ENCODE results near the gene NFATC1. TPM values are rescaled to one million over a fixed set of nuclear protein-coding genes. Genes with fewer than 3 reads are reported as not detected.

The NFATC1 gene
- total RNA-seq, 4 donors from 2014 or later = 0.79 to 4.8 (median 2.6) TPM

- H3K27ac ChIP-seq = no peak overlapping the region
- no peak for DNase-seq
- H3K27me3 ChIP-seq = no peaks in the 10 kb centered on the region
- peaks cover 0 to 25% (median 0%) of the 10 kb centered on the region in 3 donors for H3K36me3 ChIP-seq
- WGBS, 2 donors = 70 to 81% methylated on average over 12 to 14 of the region's 18 CpGs
- H3K4me1 ChIP-seq = no peaks in the 10 kb centered on the region
- TF ChIP-seq CTCF (IDR thresholded peaks at IDR 0.05) (no peak), POLR2A (IDR thresholded peaks at IDR 0.05) (no peak)
- no peaks in the 10 kb centered on the region for H3K9me3 ChIP-seq
- H3K4me3 ChIP-seq = no peak overlapping the region
- intact Hi-C loops (cut with DNase I) = no loop called here
These were observed 50.2 kb downstream of the NFATC1 start for GRCh38 chr18:79445696-79446561.

GRCh38 chr18:79446931-79447330 lies 51.2 kb downstream of the NFATC1 start:
- intact Hi-C loops (cut with DNase I) = no loop called here
- WGBS, 2 donors = 93 to 100% methylated on average over 4 to 20 of the region's 24 CpGs
- H3K9me3 ChIP-seq = no peaks in the 10 kb centered on the region
- H3K36me3 ChIP-seq = peaks cover 0 to 35% (median 2%) of the 10 kb centered on the region in 3 donors
- TF ChIP-seq POLR2A (IDR thresholded peaks at IDR 0.05) (no peak), CTCF (IDR thresholded peaks at IDR 0.05) (no peak)
- no peaks in the 10 kb centered on the region for H3K4me1 ChIP-seq
- no peaks in the 10 kb centered on the region for H3K27me3 ChIP-seq
- H3K4me3 ChIP-seq = no peak overlapping the region
- DNase-seq = no peak
- no peak overlapping the region for H3K27ac ChIP-seq

DNA sequence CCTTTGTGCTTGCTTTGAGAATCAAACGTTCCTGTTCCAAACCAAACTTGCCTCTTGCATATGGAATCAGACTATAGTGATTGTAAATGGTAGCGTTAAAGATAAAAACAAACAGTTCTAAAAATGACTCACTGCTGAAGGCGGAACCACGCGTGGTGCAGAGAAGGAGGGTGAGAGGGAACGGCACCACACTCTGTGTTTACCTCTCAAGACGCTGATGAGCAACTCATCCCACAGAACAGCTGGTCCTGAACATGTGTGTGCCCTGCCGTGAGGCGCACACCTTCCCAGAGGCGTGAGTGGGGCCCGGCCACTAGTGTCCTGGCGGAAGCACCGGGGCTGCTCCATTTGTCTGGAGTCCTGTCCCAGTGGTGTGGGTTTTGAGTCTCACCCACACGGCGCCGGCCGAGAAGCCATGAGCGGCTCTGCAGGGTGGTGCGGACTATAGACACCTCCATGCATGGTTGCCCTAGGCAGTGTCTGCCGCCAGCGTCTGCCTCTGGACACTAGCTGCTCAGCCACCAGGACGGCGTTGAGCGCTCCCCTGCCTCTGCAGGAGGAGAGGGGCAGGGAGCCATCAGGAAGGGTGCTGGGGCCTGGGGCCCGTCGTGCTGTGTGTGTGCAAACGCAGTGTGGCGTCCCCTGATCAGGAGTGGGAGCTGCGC lies 52.1 kb downstream of the NFATC1 start:
- DNase-seq = no peak
- no peak for TF ChIP-seq CTCF (IDR thresholded peaks at IDR 0.05)
- no peak for TF ChIP-seq POLR2A (IDR thresholded peaks at IDR 0.05)
- intact Hi-C loops (cut with DNase I) = no loop called here
- Histone ChIP-seq H3K4me3 (no peak overlapping the region), H3K4me1 (no peaks in the 10 kb centered on the region), H3K9me3 (no peaks in the 10 kb centered on the region), H3K36me3 (peaks cover 0 to 43% (median 6%) of the 10 kb centered on the region in 3 donors), H3K27ac (no peak overlapping the region), H3K27me3 (no peaks in the 10 kb centered on the region)
- 48 to 57% methylated on average over 6 to 8 of the region's 29 CpGs for WGBS, 2 donors

- no peak for DNase-seq
- no peak overlapping the region for H3K27ac ChIP-seq
- peaks cover 0 to 43% (median 6%) of the 10 kb centered on the region in 3 donors for H3K36me3 ChIP-seq
- no peak for TF ChIP-seq POLR2A (IDR thresholded peaks at IDR 0.05)
- TF ChIP-seq CTCF (IDR thresholded peaks at IDR 0.05) = no peak
- H3K4me1 ChIP-seq = peaks cover 0 to under 1% (median 0%) of the 10 kb centered on the region in 3 donors
- H3K27me3 ChIP-seq = no peaks in the 10 kb centered on the region
- WGBS, 2 donors = 94% methylated on average over 7 of the region's 25 CpGs; no CpG with 5 or more reads in 1 of the 2 donors
- H3K9me3 ChIP-seq = no peaks in the 10 kb centered on the region
- no peak overlapping the region for H3K4me3 ChIP-seq
- intact Hi-C loops (cut with DNase I) = no loop called here
These were observed 52.9 kb downstream of the NFATC1 start for GRCh38 chr18:79448621-79449020.

Data from esophagus squamous epithelium (tissue), 5 donors.